CD4-positive, alpha-beta T cell treated with Interleukin-17A for 4 hours (primary cell): ENCODE data around the gene SAMD4B.
"Not testable (repeated sequence)": the region's sequence is repeated elsewhere in the genome, so short reads cannot be mapped to it uniquely, and the experiment has no call there.

Experiments used
- DNase-seq: peaks from one replicate; pipeline ENCODE4 v3.0.0-alpha.2; 2020; ENCODE audit warnings: mixed read lengths

SAMD4B gene

GRCh38 chr19:39370735-39371134, 28.5 kb downstream of the SAMD4B start:
- DNase-seq, result no peak

GRCh38 chr19:39372047-39372802, 30.0 kb downstream of the SAMD4B start:
- no peak for DNase-seq

GRCh38 chr19:39372941-39373340, 30.7 kb downstream of the SAMD4B start:
- no peak for DNase-seq

- DNase-seq, result no peak
Measured at GRCh38 chr19:39375929-39376328, 33.7 kb downstream of the SAMD4B start.

- DNase-seq, result no peak
Measured at GRCh38 chr19:39377373-39378362, 35.4 kb downstream of the SAMD4B start.

GRCh38 chr19:39379366-39379765, 37.1 kb downstream of the SAMD4B start:
- not testable (repeated sequence) for DNase-seq

- no peak for DNase-seq
Measured at GRCh38 chr19:39379865-39380396, 37.7 kb downstream of the SAMD4B start.

GRCh38 chr19:39380521-39381502, 38.6 kb downstream of the SAMD4B start:
- DNase-seq, result no peak

GRCh38 chr19:39381910-39382611, 39.8 kb downstream of the SAMD4B start:
- DNase-seq, result no peak

- DNase-seq, result no peak
Measured at GRCh38 chr19:39382991-39383828, 41.0 kb downstream of the SAMD4B start.

GRCh38 chr19:39384839-39385568, 42.8 kb downstream of the SAMD4B start:
- DNase-seq, result no peak

- no peak for DNase-seq
Measured at GRCh38 chr19:39385629-39386411, 43.6 kb downstream of the SAMD4B start.

- no peak for DNase-seq
Measured at GRCh38 chr19:39386557-39386956, 44.3 kb downstream of the SAMD4B start.

- no peak for DNase-seq
Measured at GRCh38 chr19:39388657-39389056, 46.4 kb downstream of the SAMD4B start.

GRCh38 chr19:39389631-39390414, 47.6 kb downstream of the SAMD4B start:
- no peak for DNase-seq

- peak; percentile 76 for DNase-seq
Measured at GRCh38 chr19:39390451-39390750, 48.2 kb downstream of the SAMD4B start.

- peak; percentile 95 for DNase-seq
Measured at GRCh38 chr19:39390751-39391437, 48.7 kb downstream of the SAMD4B start, which contains the start of the genes MED29 and PAF1. Gene MED29, plus strand, starts transcription at chr19:39391378. Its CDS starts 45 bp downstream, at chr19:39391423. Gene PAF1, minus strand, starts transcription at chr19:39391106. Its CDS starts 242 bp downstream, at chr19:39390864.
